Tracheal epithelial cell (primary cell): ENCODE results near the gene ERGIC2. TPM values are rescaled to one million over a fixed set of nuclear protein-coding genes. Genes with fewer than 3 reads are reported as not detected.

ENCODE experiments used
- total RNA-seq: library from RNA; depleted of rRNA; stranded (reverse); fragments of >200 nt; gene quantifications from 2 replicates; pipeline ENCODE4 v1.2.1, GENCODE V29; 2014

Gene ERGIC2
- total RNA-seq = 84.4 and 94.9 TPM in 2 replicates

GRCh38 chr12:29380536-29381523, at the start of gene ERGIC2:
TSS of gene ERGIC2 (minus strand) at chr12:29381172. CDS start at chr12:29371633, 9,539 bp downstream.

Other genes with a start within 250 kb of the ERGIC2 start
- gene FAR2, start 231.9 kb downstream of the ERGIC2 start, total RNA-seq = 0.85 and 3.9 TPM in 2 replicates
- under 0.01 TPM in 1 of 2 replicates, not detected in the other for gene OVCH1, start 116.5 kb upstream of the ERGIC2 start, total RNA-seq